SK-N-SH treated with all-trans-retinoic acid at 6 μM for 48 hours (cell line): Measurements from ENCODE around the gene SCUBE2.

Experiments used
- ATAC-seq: fragments of 200-7000 bp; cut with Tn5 transposase; 3 replicates; pipeline ENCODE4 v1.9.1; 2020; ENCODE audit warnings: mild to moderate bottlenecking, moderate library complexity
- ARNTL ChIP-seq: fragments of 450-650 bp; formaldehyde crosslinking; IDR thresholded peaks from 2 replicates; pipeline ENCODE4 v1.5.0; 2020; ENCODE audit warnings: low read depth, mild to moderate bottlenecking, moderate library complexity, borderline replicate concordance
- BACH2 ChIP-seq: fragments of 250-450 bp; sonication (Bioruptor Pico); IDR thresholded peaks from 2 replicates; pipeline ENCODE4 v1.9.0; 2021; ENCODE audit warnings: mild to moderate bottlenecking, borderline replicate concordance
- CSDC2 ChIP-seq: fragments of 250-450 bp; sonication (Bioruptor Pico); IDR thresholded peaks from 2 replicates; pipeline ENCODE4 v1.5.0; 2020; ENCODE audit warnings: mild to moderate bottlenecking, moderate library complexity
- GLIS3 ChIP-seq: fragments of 250-450 bp; sonication (Bioruptor Pico); IDR thresholded peaks from 2 replicates; pipeline ENCODE4 v1.5.0; 2020; ENCODE audit warnings: mild to moderate bottlenecking, moderate library complexity
- ISL1 ChIP-seq: fragments of 250-450 bp; sonication (Bioruptor Pico); IDR thresholded peaks from 2 replicates; pipeline ENCODE4 v2.1.2; 2022; ENCODE audit warnings: mild to moderate bottlenecking, moderate library complexity
- OSR1 ChIP-seq: fragments of 250-450 bp; sonication (Bioruptor Pico); IDR thresholded peaks from 2 replicates; pipeline ENCODE4 v1.8.0; 2022; ENCODE audit warnings: moderate library complexity, mild to moderate bottlenecking, inconsistent platforms
- PPARA ChIP-seq: fragments of 250-450 bp; sonication (Bioruptor Pico); IDR thresholded peaks from 2 replicates; pipeline ENCODE4 v1.5.0; 2020; ENCODE audit warnings: mild to moderate bottlenecking, borderline replicate concordance
- RARB ChIP-seq: fragments of 250-450 bp; sonication (Bioruptor Pico); IDR thresholded peaks from 2 replicates; pipeline ENCODE4 v1.8.0; 2021; ENCODE audit warnings: mild to moderate bottlenecking, moderate library complexity
- SNAI2 ChIP-seq: fragments of 250-450 bp; sonication (Bioruptor Pico); IDR thresholded peaks from 2 replicates; pipeline ENCODE4 v1.5.0; 2020; ENCODE audit warnings: mild to moderate bottlenecking, moderate library complexity
- TCF4 ChIP-seq: fragments of 250-450 bp; sonication (Bioruptor Pico); IDR thresholded peaks from 2 replicates; pipeline ENCODE4 v1.8.0; 2021; ENCODE audit warnings: mild to moderate bottlenecking, moderate library complexity, borderline replicate concordance
- TOX ChIP-seq: fragments of 250-450 bp; sonication (Bioruptor Pico); IDR thresholded peaks from 2 replicates; pipeline ENCODE4 v1.8.0; 2021; ENCODE audit warnings: mild to moderate bottlenecking, moderate library complexity, borderline replicate concordance
- ZC3H10 ChIP-seq: fragments of 250-450 bp; sonication (Bioruptor Pico); IDR thresholded peaks from 2 replicates; pipeline ENCODE4 v1.5.1; 2021; ENCODE audit warnings: mild to moderate bottlenecking, moderate library complexity
- ZFP30 ChIP-seq: fragments of 450-650 bp; formaldehyde crosslinking; IDR thresholded peaks from 2 replicates; pipeline ENCODE4 v1.5.0; 2022; ENCODE audit warnings: mild to moderate bottlenecking, moderate library complexity
- ZNF565 ChIP-seq: fragments of 450-650 bp; formaldehyde crosslinking; conservative IDR thresholded peaks from 2 replicates; pipeline ENCODE4 v1.5.0; 2020; ENCODE audit warnings: low read depth, mild to moderate bottlenecking, moderate library complexity
- ZNF8 ChIP-seq: fragments of 450-650 bp; formaldehyde crosslinking; IDR thresholded peaks from 2 replicates; pipeline ENCODE4 v1.5.0; 2020; ENCODE audit warnings: mild to moderate bottlenecking, moderate library complexity
- TF ChIP-seq, protein P1 (sequence below): fragments of 250-450 bp; sonication (Bioruptor Pico); IDR thresholded peaks from 2 replicates; pipeline ENCODE4 v1.5.0; 2020; ENCODE audit warnings: mild to moderate bottlenecking, moderate library complexity
- TF ChIP-seq, protein P2 (sequence below): fragments of 250-450 bp; sonication (Bioruptor Pico); IDR thresholded peaks from 2 replicates; pipeline ENCODE4 v1.8.0; 2021; ENCODE audit warnings: low read depth, mild to moderate bottlenecking, moderate library complexity, borderline replicate concordance
- TF ChIP-seq, protein P3 (sequence below): fragments of 250-450 bp; sonication (Bioruptor Pico); IDR thresholded peaks from 2 replicates; pipeline ENCODE4 v1.5.1; 2020; ENCODE audit warnings: low read depth, mild to moderate bottlenecking, moderate library complexity
- TF ChIP-seq, protein P4 (sequence below): fragments of 250-450 bp; sonication (Bioruptor Pico); IDR thresholded peaks from 2 replicates; pipeline ENCODE4 v1.8.0; 2020; ENCODE audit warnings: mild to moderate bottlenecking, moderate library complexity, borderline replicate concordance
- TF ChIP-seq, protein P5 (sequence below): fragments of 250-450 bp; sonication (Bioruptor Pico); IDR thresholded peaks from 2 replicates; pipeline ENCODE4 v1.5.1; 2021; ENCODE audit warnings: mild to moderate bottlenecking, moderate library complexity

Gene SCUBE2

DNA sequence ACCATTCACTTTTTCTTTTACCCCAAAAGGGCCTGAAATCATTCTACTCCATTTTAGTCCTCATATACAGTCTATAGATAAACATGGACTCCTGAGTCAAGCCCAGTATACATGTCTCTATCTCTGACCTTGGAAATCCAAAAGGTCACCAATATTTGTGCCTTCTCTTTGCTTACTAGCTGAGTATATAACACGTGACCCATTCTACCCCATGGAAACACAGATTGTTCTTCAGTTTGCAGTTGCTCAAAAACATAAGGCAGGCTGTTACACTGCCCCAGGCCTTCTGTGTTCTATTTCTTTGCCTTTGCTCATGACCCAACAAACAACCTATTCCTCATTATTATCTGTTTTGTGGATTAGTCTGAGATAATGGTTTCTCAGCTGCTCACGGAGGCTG lies 93.4 kb downstream of the SCUBE2 start:
- no peak for ATAC-seq
- TF ChIP-seq, protein P1, sequence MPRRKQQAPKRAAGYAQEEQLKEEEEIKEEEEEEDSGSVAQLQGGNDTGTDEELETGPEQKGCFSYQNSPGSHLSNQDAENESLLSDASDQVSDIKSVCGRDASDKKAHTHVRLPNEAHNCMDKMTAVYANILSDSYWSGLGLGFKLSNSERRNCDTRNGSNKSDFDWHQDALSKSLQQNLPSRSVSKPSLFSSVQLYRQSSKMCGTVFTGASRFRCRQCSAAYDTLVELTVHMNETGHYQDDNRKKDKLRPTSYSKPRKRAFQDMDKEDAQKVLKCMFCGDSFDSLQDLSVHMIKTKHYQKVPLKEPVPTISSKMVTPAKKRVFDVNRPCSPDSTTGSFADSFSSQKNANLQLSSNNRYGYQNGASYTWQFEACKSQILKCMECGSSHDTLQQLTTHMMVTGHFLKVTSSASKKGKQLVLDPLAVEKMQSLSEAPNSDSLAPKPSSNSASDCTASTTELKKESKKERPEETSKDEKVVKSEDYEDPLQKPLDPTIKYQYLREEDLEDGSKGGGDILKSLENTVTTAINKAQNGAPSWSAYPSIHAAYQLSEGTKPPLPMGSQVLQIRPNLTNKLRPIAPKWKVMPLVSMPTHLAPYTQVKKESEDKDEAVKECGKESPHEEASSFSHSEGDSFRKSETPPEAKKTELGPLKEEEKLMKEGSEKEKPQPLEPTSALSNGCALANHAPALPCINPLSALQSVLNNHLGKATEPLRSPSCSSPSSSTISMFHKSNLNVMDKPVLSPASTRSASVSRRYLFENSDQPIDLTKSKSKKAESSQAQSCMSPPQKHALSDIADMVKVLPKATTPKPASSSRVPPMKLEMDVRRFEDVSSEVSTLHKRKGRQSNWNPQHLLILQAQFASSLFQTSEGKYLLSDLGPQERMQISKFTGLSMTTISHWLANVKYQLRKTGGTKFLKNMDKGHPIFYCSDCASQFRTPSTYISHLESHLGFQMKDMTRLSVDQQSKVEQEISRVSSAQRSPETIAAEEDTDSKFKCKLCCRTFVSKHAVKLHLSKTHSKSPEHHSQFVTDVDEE: no peak
- TF ChIP-seq, protein P2, sequence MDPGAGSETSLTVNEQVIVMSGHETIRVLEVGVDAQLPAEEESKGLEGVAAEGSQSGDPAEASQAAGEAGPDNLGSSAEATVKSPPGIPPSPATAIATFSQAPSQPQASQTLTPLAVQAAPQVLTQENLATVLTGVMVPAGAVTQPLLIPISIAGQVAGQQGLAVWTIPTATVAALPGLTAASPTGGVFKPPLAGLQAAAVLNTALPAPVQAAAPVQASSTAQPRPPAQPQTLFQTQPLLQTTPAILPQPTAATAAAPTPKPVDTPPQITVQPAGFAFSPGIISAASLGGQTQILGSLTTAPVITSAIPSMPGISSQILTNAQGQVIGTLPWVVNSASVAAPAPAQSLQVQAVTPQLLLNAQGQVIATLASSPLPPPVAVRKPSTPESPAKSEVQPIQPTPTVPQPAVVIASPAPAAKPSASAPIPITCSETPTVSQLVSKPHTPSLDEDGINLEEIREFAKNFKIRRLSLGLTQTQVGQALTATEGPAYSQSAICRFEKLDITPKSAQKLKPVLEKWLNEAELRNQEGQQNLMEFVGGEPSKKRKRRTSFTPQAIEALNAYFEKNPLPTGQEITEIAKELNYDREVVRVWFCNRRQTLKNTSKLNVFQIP: no peak
- TF ChIP-seq ZNF8 (no peak), ZFP30 (CRISPR knock-in tag) (no peak), BACH2 (CRISPR knock-in tag) (no peak), CSDC2 (no peak), GLIS3 (CRISPR knock-in tag) (no peak), TOX (CRISPR knock-in tag) (no peak), TCF4 (CRISPR knock-in tag) (no peak), ZNF565 (CRISPR knock-in tag) (no peak), ZC3H10 (CRISPR knock-in tag) (no peak), ARNTL (CRISPR knock-in tag) (no peak), SNAI2 (no peak), ISL1 (CRISPR knock-in tag) (no peak), PPARA (no peak), RARB (CRISPR knock-in tag) (no peak)
- TF ChIP-seq, protein P3, sequence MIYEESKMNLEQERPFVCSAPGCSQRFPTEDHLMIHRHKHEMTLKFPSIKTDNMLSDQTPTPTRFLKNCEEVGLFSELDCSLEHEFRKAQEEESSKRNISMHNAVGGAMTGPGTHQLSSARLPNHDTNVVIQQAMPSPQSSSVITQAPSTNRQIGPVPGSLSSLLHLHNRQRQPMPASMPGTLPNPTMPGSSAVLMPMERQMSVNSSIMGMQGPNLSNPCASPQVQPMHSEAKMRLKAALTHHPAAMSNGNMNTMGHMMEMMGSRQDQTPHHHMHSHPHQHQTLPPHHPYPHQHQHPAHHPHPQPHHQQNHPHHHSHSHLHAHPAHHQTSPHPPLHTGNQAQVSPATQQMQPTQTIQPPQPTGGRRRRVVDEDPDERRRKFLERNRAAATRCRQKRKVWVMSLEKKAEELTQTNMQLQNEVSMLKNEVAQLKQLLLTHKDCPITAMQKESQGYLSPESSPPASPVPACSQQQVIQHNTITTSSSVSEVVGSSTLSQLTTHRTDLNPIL (CRISPR knock-in tag): no peak
- TF ChIP-seq, protein P4, sequence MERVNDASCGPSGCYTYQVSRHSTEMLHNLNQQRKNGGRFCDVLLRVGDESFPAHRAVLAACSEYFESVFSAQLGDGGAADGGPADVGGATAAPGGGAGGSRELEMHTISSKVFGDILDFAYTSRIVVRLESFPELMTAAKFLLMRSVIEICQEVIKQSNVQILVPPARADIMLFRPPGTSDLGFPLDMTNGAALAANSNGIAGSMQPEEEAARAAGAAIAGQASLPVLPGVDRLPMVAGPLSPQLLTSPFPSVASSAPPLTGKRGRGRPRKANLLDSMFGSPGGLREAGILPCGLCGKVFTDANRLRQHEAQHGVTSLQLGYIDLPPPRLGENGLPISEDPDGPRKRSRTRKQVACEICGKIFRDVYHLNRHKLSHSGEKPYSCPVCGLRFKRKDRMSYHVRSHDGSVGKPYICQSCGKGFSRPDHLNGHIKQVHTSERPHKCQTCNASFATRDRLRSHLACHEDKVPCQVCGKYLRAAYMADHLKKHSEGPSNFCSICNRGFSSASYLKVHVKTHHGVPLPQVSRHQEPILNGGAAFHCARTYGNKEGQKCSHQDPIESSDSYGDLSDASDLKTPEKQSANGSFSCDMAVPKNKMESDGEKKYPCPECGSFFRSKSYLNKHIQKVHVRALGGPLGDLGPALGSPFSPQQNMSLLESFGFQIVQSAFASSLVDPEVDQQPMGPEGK (CRISPR knock-in tag): no peak
- TF ChIP-seq, protein P5, sequence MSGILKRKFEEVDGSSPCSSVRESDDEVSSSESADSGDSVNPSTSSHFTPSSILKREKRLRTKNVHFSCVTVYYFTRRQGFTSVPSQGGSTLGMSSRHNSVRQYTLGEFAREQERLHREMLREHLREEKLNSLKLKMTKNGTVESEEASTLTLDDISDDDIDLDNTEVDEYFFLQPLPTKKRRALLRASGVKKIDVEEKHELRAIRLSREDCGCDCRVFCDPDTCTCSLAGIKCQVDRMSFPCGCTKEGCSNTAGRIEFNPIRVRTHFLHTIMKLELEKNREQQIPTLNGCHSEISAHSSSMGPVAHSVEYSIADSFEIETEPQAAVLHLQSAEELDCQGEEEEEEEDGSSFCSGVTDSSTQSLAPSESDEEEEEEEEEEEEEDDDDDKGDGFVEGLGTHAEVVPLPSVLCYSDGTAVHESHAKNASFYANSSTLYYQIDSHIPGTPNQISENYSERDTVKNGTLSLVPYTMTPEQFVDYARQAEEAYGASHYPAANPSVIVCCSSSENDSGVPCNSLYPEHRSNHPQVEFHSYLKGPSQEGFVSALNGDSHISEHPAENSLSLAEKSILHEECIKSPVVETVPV: no peak

DNA sequence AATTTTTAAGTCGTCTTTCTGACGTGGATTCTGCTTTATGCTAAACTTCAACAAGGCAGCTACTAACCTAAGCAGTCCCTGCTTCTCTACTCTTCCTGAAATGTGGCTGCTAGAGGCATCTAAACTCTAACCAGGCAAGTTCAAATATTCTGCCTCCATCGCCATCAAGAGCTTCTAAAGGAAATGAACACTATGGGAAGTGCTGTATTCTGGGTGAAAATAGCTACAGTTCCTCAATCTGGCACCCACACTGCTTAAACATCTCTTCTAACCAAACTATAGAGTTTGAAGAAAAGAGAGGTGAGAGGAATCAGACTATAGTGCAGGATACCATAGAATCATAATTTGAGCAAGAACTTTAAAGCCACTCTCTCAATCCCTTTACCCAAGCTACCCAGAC lies 93.9 kb downstream of the SCUBE2 start:
- TF ChIP-seq RARB (CRISPR knock-in tag) (no peak), OSR1 (no peak), ARNTL (CRISPR knock-in tag) (no peak), GLIS3 (CRISPR knock-in tag) (no peak), ZNF565 (CRISPR knock-in tag) (no peak), ISL1 (CRISPR knock-in tag) (no peak), SNAI2 (no peak), BACH2 (CRISPR knock-in tag) (no peak), TCF4 (CRISPR knock-in tag) (no peak)
- TF ChIP-seq, protein P2: no peak
- no peak for ATAC-seq
